BE2C (cell line): ENCODE data around the gene FBXO31.

Experiments used
- DNase-seq: peaks from one replicate; pipeline ENCODE4 v3.0.0-alpha.2; 2020
- H3K27me3 ChIP-seq: fragments of 250-450 bp; sonication (Bioruptor Pico); 2 replicates; pipeline ENCODE4 v1.5.1; 2020; ENCODE audit warnings: mild to moderate bottlenecking
- H3K36me3 ChIP-seq: fragments of 250-450 bp; sonication (Bioruptor Pico); 2 replicates; pipeline ENCODE4 v1.5.1; 2020; ENCODE audit warnings: mild to moderate bottlenecking
- H3K4me1 ChIP-seq: fragments of 250-450 bp; sonication (Bioruptor Pico); 2 replicates; pipeline ENCODE4 v1.5.1; 2020
- H3K4me3 ChIP-seq: 2 replicates; pipeline ENCODE4 v1.5.1; 2011; ENCODE audit warnings: low read depth, low read length
- H3K9me3 ChIP-seq: fragments of 250-450 bp; sonication (Bioruptor Pico); 2 replicates; pipeline ENCODE4 v1.5.1; 2020
- TF ChIP-seq, protein P1 (sequence below): IDR thresholded peaks from 2 replicates; pipeline ENCODE4 v1.5.1; 2012; ENCODE audit warnings: mild to moderate bottlenecking, low read depth, low read length

FBXO31 gene

DNA sequence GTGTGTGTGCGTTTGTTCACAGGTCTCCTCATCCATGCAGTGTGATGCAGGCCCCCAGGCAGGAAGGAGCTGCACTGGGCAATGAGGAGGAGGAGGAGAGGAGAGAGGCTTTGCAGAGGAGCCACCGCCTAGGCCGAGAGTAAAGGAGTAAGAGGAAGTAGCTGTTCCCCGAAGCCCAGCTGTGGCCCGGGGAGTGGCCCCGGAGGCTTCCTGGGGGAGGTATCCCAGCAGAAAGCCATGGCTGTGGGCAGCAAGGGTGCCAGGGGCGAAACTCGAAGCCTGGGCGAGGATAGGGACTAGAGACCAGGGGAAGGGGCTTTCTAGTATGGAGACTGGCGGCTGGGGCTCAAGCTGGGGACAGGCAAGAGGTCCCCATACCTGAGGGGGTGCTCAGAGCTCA lies 78.6 kb downstream of the FBXO31 start:
- TF ChIP-seq, protein P1, sequence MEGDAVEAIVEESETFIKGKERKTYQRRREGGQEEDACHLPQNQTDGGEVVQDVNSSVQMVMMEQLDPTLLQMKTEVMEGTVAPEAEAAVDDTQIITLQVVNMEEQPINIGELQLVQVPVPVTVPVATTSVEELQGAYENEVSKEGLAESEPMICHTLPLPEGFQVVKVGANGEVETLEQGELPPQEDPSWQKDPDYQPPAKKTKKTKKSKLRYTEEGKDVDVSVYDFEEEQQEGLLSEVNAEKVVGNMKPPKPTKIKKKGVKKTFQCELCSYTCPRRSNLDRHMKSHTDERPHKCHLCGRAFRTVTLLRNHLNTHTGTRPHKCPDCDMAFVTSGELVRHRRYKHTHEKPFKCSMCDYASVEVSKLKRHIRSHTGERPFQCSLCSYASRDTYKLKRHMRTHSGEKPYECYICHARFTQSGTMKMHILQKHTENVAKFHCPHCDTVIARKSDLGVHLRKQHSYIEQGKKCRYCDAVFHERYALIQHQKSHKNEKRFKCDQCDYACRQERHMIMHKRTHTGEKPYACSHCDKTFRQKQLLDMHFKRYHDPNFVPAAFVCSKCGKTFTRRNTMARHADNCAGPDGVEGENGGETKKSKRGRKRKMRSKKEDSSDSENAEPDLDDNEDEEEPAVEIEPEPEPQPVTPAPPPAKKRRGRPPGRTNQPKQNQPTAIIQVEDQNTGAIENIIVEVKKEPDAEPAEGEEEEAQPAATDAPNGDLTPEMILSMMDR: no peak
- H3K9me3 ChIP-seq: no peaks in the 10 kb centered on the region
- H3K27me3 ChIP-seq: no peaks in the 10 kb centered on the region
- H3K4me3 ChIP-seq: no peak overlapping the region
- H3K36me3 ChIP-seq: no peaks in the 10 kb centered on the region
- no peaks in the 10 kb centered on the region for H3K4me1 ChIP-seq
- DNase-seq: no peak

- H3K4me1 ChIP-seq: no peaks in the 10 kb centered on the region
- no peaks in the 10 kb centered on the region for H3K9me3 ChIP-seq
- no peaks in the 10 kb centered on the region for H3K36me3 ChIP-seq
- TF ChIP-seq, protein P1: no peak
- no peak for DNase-seq
- H3K27me3 ChIP-seq: no peaks in the 10 kb centered on the region
- H3K4me3 ChIP-seq: no peak overlapping the region
Measured at GRCh38 chr16:87303962-87304521, 79.5 kb downstream of the FBXO31 start.

GRCh38 chr16:87303431-87303930 lies 80.1 kb downstream of the FBXO31 start:
- no peak for DNase-seq
- no peaks in the 10 kb centered on the region for H3K36me3 ChIP-seq
- TF ChIP-seq, protein P1: no peak
- no peaks in the 10 kb centered on the region for H3K9me3 ChIP-seq
- no peaks in the 10 kb centered on the region for H3K4me1 ChIP-seq
- H3K27me3 ChIP-seq: no peaks in the 10 kb centered on the region
- no peak overlapping the region for H3K4me3 ChIP-seq

DNA sequence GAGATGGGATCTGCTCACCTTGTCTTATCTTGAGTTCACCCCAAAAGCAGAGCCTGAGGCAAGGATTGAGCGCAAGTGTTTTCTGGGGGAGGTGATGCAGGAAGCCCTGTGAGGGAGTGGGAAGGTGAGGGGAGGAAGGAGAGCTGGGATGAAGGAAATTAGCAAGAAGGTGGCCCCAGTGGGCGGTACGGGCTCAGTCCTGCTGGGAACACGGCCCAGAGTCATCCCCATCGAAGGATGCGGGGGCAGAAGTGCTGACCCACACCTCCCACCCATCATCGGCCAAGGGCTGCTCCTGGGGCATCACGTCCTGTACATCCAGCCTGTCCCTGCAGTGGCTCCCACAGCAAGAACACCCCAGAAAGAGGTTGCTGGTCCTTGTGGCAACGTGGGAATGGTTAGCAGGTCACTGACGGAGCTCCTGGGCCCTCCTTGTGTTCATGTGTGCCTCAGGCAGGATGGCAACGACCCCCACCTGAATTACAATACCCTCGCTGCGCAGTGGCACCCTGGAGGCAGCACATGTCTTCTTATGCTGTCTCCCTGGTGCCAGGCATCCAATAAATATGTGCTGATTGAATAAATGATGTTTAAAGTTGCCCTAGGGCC lies 84.6 kb downstream of the FBXO31 start:
- no peak for DNase-seq
- H3K4me1 ChIP-seq: no peaks in the 10 kb centered on the region
- no peak overlapping the region for H3K4me3 ChIP-seq
- H3K27me3 ChIP-seq: no peaks in the 10 kb centered on the region
- TF ChIP-seq, protein P1: no peak
- no peaks in the 10 kb centered on the region for H3K36me3 ChIP-seq
- no peaks in the 10 kb centered on the region for H3K9me3 ChIP-seq

GRCh38 chr16:87297918-87298631 lies 85.5 kb downstream of the FBXO31 start:
- DNase-seq: peak; percentile 70
- H3K36me3 ChIP-seq: no peaks in the 10 kb centered on the region
- no peaks in the 10 kb centered on the region for H3K4me1 ChIP-seq
- no peaks in the 10 kb centered on the region for H3K9me3 ChIP-seq
- no peaks in the 10 kb centered on the region for H3K27me3 ChIP-seq
- TF ChIP-seq, protein P1: peak; percentile 76
- H3K4me3 ChIP-seq: no peak overlapping the region

DNA sequence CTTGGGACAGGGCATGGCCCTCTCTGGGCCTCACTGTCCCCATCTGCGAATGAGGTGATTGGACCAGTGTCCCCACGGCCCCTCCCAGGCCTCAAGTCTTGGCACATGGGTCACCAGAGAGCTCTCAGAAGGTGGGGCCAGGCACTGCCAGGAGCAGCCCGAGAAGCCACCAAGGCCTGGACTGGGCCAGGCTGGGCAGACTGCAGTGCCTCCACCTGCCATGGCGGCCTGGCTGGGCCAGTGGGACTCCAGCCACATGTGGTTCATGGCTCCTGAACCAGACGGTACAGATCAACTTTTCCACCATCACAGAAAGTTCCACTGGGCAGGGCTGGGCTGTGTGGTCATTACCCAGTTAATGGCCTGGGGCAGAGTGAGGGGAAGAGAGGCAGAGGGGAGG lies 86.2 kb downstream of the FBXO31 start:
- Histone ChIP-seq H3K27me3 (no peaks in the 10 kb centered on the region), H3K36me3 (no peaks in the 10 kb centered on the region), H3K4me1 (no peaks in the 10 kb centered on the region), H3K4me3 (no peak overlapping the region), H3K9me3 (no peaks in the 10 kb centered on the region)
- no peak for DNase-seq
- TF ChIP-seq, protein P1: no peak
